ENCODE data around the gene UBE3D. TPM values are rescaled to one million over a fixed set of nuclear protein-coding genes. Genes with fewer than 3 reads are reported as not detected.
A peak's percentile ranks its signal among the peaks of the same experiment; 100 is the strongest.

UBE3D gene
- total RNA-seq, 2 donors from 2014 or later, result 16.2 to 18.0 TPM

- Histone ChIP-seq H3K4me3 (ENCODE audit: low read length) (no peak overlapping the region), H3K27ac (ENCODE audit: low read depth, low read length) (no peak overlapping the region), H3K27me3 (ENCODE audit: control insufficient read depth, insufficient read depth, low read length, poor library complexity, severe bottlenecking) (no peaks in the 10 kb centered on the region), H3K9me3 (ENCODE audit: control insufficient read depth, low read length) (no peaks in the 10 kb centered on the region), H3K36me3 (ENCODE audit: control insufficient read depth, insufficient read depth, low read length) (no peaks in the 10 kb centered on the region), H3K9ac (ENCODE audit: extremely low read depth, low read length, poor library complexity, severe bottlenecking) (no peak overlapping the region), H3K4me1 (ENCODE audit: control insufficient read depth, insufficient read depth, low read length) (no peaks in the 10 kb centered on the region)
- Mint-ChIP-seq H3K9me3 (no peaks in the 10 kb centered on the region), H3K27me3 (ENCODE audit: insufficient read depth) (no peaks in the 10 kb centered on the region), H3K27ac (no peak overlapping the region), H3K4me3 (no peak overlapping the region), H3K36me3 (ENCODE audit: low read depth) (peaks cover 9% of the 10 kb centered on the region), H3K4me1 (no peaks in the 10 kb centered on the region)
- WGBS, 2 experiments (ENCODE audit: insufficient coverage in 1 of 2, insufficient read length in 1 of 2), result 96% methylated on average over 2 of the region's 2 CpGs; no CpG with 5 or more reads in 1 of the 2 experiments
- no peak for TF ChIP-seq CTCF (conservative IDR thresholded peaks at IDR 0.05)
- DNase-seq, result no peak
Observed at GRCh38 chr6:82968708-82969107, 96.9 kb downstream of the UBE3D start.

GRCh38 chr6:82963191-82963925, 102.3 kb downstream of the UBE3D start:
- Histone ChIP-seq H3K9ac (ENCODE audit: extremely low read depth, low read length, poor library complexity, severe bottlenecking) (no peak overlapping the region), H3K27ac (ENCODE audit: low read depth, low read length) (no peak overlapping the region), H3K27me3 (ENCODE audit: control insufficient read depth, insufficient read depth, low read length, poor library complexity, severe bottlenecking) (no peaks in the 10 kb centered on the region), H3K4me1 (ENCODE audit: control insufficient read depth, insufficient read depth, low read length) (peaks cover 3% of the 10 kb centered on the region), H3K4me3 (ENCODE audit: low read length) (no peak overlapping the region), H3K36me3 (ENCODE audit: control insufficient read depth, insufficient read depth, low read length) (no peaks in the 10 kb centered on the region), H3K9me3 (ENCODE audit: control insufficient read depth, low read length) (no peaks in the 10 kb centered on the region)
- 90 to 100% methylated on average over 2 of the region's 2 CpGs for WGBS, 2 experiments (ENCODE audit: insufficient coverage in 1 of 2, insufficient read length in 1 of 2)
- no peak for TF ChIP-seq CTCF (conservative IDR thresholded peaks at IDR 0.05)
- Mint-ChIP-seq H3K4me3 (no peak overlapping the region), H3K9me3 (no peaks in the 10 kb centered on the region), H3K27ac (no peak overlapping the region), H3K4me1 (peaks cover 13% of the 10 kb centered on the region), H3K36me3 (ENCODE audit: low read depth) (peaks cover 5% of the 10 kb centered on the region), H3K27me3 (ENCODE audit: insufficient read depth) (no peaks in the 10 kb centered on the region)
- no peak for DNase-seq

GRCh38 chr6:82959385-82959941, 106.2 kb downstream of the UBE3D start:
- H3K27me3 ChIP-seq (ENCODE audit: control insufficient read depth, insufficient read depth, low read length, poor library complexity, severe bottlenecking), result no peaks in the 10 kb centered on the region
- H3K9ac ChIP-seq (ENCODE audit: extremely low read depth, low read length, poor library complexity, severe bottlenecking), result no peak overlapping the region
- H3K27me3 Mint-ChIP-seq (ENCODE audit: insufficient read depth), result no peaks in the 10 kb centered on the region
- H3K9me3 ChIP-seq (ENCODE audit: control insufficient read depth, low read length), result no peaks in the 10 kb centered on the region
- peak overlapping the region; percentile 45 for H3K27ac ChIP-seq (ENCODE audit: low read depth, low read length)
- peaks cover 13% of the 10 kb centered on the region for H3K36me3 Mint-ChIP-seq (ENCODE audit: low read depth)
- WGBS, 2 experiments (ENCODE audit: insufficient coverage in 1 of 2, insufficient read length in 1 of 2), result 78 to 83% methylated on average over 2 to 4 of the region's 4 CpGs
- H3K36me3 ChIP-seq (ENCODE audit: control insufficient read depth, insufficient read depth, low read length), result peaks cover 18% of the 10 kb centered on the region
- DNase-seq, result peak; percentile 70
- peaks cover 13% of the 10 kb centered on the region for H3K4me1 Mint-ChIP-seq
- no peaks in the 10 kb centered on the region for H3K9me3 Mint-ChIP-seq
- H3K4me1 ChIP-seq (ENCODE audit: control insufficient read depth, insufficient read depth, low read length), result peaks cover 3% of the 10 kb centered on the region
- H3K4me3 Mint-ChIP-seq, result no peak overlapping the region
- no peak overlapping the region for H3K4me3 ChIP-seq (ENCODE audit: low read length)
- TF ChIP-seq CTCF (conservative IDR thresholded peaks at IDR 0.05), result no peak
- peak overlapping the region; percentile 83 for H3K27ac Mint-ChIP-seq
